ENCODE measurements around the gene MAP4K5.

The MAP4K5 gene

DNA sequence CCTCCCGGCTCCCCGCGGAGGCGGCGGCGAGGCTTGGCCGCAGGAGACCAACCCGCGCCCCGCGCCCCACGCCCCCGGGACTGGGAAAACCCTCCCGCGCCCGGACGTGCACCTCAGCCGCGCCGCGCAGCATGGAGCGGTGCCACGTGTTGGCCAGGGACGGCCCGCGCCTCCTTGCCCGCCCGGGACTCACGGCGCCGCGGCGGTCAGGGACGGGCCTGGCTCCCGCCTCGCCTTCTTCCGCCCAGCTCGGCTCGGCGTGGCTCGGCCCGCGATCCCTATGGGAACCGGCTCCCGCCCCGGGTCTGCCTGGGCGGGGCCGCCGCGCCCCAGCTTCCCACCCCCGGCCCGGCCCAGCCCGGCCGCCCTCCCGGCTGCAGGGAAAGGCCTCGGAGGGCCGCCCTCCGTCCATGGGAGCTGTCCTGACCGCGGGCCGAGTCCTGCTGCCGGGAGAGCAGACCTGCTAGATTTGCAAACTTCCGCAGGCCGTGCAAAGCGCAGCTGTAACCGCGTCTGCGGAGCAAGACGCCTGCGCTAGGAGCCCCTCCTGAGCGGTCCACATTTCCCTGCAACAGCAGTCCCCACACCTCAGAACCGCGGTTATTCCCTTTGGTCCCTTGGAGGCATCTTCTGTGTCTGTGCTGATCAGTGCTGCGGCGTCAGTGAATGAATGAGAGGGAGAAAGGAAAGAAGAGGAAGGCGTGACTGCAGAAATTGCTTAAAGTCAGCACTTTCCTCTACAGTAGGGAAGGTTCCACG, 135.6 kb downstream of the MAP4K5 start, which contains the start of gene CDKL1:
CDKL1 (minus strand) TSS at position 251 of the 759 bp plus-strand sequence. CDS start 1,013 bp downstream, outside the sequence.
- POLR2A ChIA-PET, result interaction anchor here (0.7 kb wide), 1 partner anchor 34 kb away, joined by 5 read pairs; no protein-coding TSS in a partner anchor
- CTCF ChIA-PET, result interaction anchor here (1.0 to 2.1 kb wide), 4 partner anchors 33 to 79 kb away, joined by 3 to 7 read pairs (median 4); no protein-coding TSS in a partner anchor

DNA sequence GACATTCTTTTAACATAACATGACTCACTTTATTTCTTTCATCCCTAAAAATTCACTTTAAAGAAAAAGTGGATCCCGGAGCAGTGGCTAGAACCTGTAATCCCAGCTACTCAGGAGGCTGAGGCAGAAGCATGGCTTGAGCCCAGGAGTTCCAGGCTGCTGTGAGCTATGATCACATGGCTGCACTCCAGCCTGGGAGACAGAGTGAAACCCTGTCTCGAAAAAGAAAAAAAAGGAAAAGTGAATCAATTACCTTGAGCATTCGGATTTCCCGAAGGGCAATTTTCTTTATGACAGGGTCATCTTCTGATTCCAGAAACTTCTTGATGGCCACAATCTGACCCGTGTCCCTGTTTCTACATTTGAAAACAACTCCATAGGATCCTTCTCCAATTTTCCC, 136.9 kb downstream of the MAP4K5 start:
- DNase-seq (ENCODE audit: extremely low spot score), result no peak
- ChIA-PET CTCF (no interaction called here), POLR2A (no interaction called here)
- TF ChIP-seq, protein P1, sequence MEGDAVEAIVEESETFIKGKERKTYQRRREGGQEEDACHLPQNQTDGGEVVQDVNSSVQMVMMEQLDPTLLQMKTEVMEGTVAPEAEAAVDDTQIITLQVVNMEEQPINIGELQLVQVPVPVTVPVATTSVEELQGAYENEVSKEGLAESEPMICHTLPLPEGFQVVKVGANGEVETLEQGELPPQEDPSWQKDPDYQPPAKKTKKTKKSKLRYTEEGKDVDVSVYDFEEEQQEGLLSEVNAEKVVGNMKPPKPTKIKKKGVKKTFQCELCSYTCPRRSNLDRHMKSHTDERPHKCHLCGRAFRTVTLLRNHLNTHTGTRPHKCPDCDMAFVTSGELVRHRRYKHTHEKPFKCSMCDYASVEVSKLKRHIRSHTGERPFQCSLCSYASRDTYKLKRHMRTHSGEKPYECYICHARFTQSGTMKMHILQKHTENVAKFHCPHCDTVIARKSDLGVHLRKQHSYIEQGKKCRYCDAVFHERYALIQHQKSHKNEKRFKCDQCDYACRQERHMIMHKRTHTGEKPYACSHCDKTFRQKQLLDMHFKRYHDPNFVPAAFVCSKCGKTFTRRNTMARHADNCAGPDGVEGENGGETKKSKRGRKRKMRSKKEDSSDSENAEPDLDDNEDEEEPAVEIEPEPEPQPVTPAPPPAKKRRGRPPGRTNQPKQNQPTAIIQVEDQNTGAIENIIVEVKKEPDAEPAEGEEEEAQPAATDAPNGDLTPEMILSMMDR (IDR thresholded peaks at IDR 0.05; ENCODE audit: control extremely low read depth, extremely low read depth, low read depth, missing control alignments), result no peak

More for the DNA sequence above, 135.6 kb downstream of the MAP4K5 start, which contains the start of gene CDKL1:
- TF ChIP-seq, protein P1 (IDR thresholded peaks at IDR 0.05; ENCODE audit: control extremely low read depth, extremely low read depth, low read depth, missing control alignments), result no peak
- DNase-seq (ENCODE audit: extremely low spot score), result peak; percentile 64

DNA sequence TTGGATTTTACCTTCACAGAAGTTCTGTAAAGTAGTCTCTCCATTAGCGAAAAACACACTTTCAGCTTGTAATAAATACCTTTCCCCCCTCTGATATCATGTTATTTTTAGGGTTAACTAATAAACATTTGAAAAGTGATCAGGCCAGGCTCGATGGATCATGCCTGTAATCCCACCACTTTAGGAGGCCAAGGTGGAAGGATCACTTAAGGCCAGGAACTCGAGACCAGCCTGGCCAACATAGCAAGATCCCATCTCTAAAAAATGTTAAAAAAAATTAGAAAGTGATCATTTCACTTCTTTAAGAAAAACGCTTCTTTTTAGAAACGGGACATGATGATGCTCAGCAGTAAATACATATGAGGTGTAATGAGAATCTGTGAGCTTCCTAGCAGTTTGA, 137.7 kb downstream of the MAP4K5 start:
- DNase-seq (ENCODE audit: extremely low spot score), result no peak
- CTCF ChIA-PET, result interaction anchor here (1.0 kb wide), 2 partner anchors 63 to 67 kb away, joined by 3 to 4 read pairs; no protein-coding TSS in a partner anchor
- POLR2A ChIA-PET, result no interaction called here
- TF ChIP-seq, protein P1 (IDR thresholded peaks at IDR 0.05; ENCODE audit: control extremely low read depth, extremely low read depth, low read depth, missing control alignments), result no peak

DNA sequence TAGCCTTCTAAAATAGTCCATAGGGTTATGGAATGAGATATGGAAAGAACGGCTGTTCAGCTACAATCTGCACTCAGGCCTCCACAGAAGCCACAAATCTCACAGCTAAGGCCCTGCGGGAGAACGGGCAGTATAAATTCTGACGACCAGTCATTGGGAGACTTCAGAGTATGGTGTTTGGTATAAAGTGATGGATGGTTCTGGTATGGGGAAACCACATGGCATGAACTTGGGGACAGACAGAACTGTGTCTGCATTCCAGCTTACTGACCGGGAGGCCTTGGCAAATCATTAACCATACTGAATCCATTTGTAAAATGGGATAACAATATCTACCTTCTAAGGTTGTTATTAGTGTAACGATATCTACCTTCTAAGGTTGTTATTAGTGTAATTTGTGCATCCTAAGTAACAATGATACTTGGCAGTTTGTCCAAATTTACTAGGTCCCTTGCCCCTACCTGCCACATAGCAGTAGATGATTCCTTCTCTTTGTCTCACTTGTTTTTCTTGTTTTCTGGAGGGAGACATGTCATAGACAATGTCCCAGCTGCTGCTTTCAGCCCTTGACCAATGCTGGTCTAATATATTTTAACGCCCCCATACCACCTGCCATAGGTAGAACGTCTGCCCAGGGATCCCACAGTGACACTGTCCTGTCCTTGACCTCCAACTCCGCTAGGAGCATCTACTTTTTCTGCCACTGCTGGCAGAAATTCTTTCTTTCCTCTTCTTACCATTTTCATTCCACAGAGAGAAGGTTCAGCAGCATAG, 142.5 kb downstream of the MAP4K5 start:
- ChIA-PET POLR2A (no interaction called here), CTCF (interaction anchor here (1.4 kb wide), 1 partner anchor 25 kb away, joined by 3 read pairs; no protein-coding TSS in a partner anchor)
- DNase-seq (ENCODE audit: extremely low spot score), result no peak
- TF ChIP-seq, protein P1 (IDR thresholded peaks at IDR 0.05; ENCODE audit: control extremely low read depth, extremely low read depth, low read depth, missing control alignments), result no peak

DNA sequence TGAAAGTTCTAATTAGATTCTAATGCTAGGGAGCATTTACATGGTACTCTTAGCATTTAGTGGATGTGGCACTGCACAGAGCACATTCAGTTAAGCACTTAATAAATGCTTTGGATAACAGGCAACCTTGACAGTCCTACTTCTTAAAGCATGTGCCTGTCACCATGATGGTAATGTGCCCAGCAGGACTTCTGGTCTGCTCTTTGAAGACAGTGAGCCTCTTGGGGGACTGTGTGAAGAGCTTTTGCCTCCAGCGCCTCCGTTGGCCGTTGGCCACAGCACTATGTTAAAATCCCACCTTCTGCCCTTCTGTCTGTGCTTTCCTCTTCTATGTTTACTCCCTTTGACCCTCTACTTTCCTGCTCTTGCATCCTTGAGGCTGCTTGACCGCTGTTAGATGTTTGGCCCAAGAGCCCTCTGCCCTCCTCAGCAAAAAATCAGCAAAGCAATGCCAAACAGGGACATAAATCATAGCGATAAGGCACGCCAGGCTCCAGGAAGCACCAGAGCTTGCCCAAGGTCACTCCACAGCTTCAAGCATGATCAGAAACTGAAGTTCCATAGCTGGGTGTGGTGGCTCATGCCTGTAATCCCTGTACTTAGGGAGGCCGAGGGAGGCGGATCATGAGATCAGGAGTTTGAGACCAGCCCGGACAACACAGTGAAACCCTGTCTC, 144.0 kb downstream of the MAP4K5 start:
- TF ChIP-seq, protein P1 (IDR thresholded peaks at IDR 0.05; ENCODE audit: control extremely low read depth, extremely low read depth, low read depth, missing control alignments), result no peak
- no peak for DNase-seq (ENCODE audit: extremely low spot score)
- POLR2A ChIA-PET, result no interaction called here
- CTCF ChIA-PET, result interaction anchor here (1.4 kb wide), 2 partner anchors 23 kb away, joined by 3 read pairs; no protein-coding TSS in a partner anchor

DNA sequence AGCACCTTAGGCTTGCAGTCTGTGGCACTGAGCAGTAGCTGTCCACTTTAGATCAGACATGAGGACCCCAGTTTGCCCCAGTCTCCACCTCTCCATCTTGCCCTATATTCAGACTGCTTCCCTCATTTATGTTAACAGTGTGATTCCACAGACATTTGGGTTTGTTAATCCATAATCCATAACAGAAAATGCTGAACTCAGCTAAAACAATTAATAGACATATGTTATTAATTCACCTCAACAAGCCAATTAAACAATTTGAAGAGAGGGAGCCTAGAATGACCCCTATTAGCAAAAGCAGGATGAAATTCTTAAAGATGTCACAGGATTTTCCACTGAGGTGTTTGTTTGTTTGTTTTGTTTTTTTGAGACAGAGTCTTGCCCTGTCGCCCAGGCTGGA, 144.8 kb downstream of the MAP4K5 start:
- ChIA-PET CTCF (interaction anchor here (1.4 kb wide), 1 partner anchor 23 kb away, joined by 3 read pairs; no protein-coding TSS in a partner anchor), POLR2A (no interaction called here)
- TF ChIP-seq, protein P1 (IDR thresholded peaks at IDR 0.05; ENCODE audit: control extremely low read depth, extremely low read depth, low read depth, missing control alignments), result no peak
- no peak for DNase-seq (ENCODE audit: extremely low spot score)

All from GM10248 (cell line).